ENCODE results near the gene CGNL1.

Gene CGNL1

DNA sequence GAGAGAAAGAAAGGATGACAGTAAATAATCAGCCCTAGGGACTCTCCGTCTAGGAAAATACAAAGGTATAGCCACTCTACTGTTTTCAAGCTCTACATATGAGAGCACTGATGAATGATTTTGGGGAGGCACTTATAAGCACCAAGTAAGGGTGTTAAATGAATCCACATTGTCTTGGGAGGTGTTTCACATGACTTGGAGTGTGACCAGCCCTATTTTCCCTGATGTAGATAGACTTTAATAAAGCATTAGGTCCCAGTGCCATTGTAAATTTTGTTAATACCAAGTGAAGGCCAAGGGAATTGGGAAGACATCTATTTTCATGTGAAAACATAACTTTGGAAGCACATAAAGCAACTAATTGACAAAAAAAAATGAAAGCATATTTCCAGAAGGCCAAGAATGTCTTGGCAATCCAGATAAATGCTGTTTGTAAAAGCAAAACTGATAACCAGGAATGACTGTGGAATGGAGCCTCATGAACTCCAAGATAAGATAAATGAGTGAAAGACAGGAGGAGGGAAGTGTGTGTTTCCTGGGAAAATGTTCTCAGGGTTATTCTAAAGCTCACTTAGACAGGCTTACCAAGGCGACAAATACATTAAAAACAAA is 119.4 kb downstream of the CGNL1 start:
- ChIA-PET POLR2A (no interaction called here), CTCF (interaction anchor here (0.7 kb wide), 1 partner anchor 18 kb away, joined by 3 read pairs; no protein-coding TSS in a partner anchor)

DNA sequence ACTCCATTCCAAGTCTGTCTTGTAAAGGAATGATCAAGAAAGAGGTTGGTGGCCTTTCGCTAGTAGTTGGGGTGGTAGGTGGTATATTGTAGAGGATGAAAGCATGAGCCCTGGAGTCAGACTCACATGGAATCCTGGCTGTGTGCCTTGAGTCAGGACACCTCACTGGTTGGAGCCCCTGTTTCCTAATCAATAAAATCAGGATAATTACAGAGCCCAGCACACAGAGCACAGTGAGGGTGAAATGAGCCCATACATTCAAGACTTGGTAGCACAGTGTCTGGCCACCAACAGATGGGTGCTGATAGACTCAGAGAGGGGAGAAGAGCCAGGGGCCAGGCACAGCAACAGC is 120.3 kb downstream of the CGNL1 start:
- TF ChIP-seq ZNF416 (tag by site-specific recombination; IDR thresholded peaks at IDR 0.05) (no peak), KLF8 (tag by site-specific recombination; IDR thresholded peaks at IDR 0.05) (no peak), GLIS2 (tag by site-specific recombination; IDR thresholded peaks at IDR 0.05) (no peak), ZBTB17 (tag by site-specific recombination; IDR thresholded peaks at IDR 0.05) (no peak), ZNF529 (tag by site-specific recombination; IDR thresholded peaks at IDR 0.05; ENCODE audit: insufficient replicate concordance) (no peak), ZNF221 (tag by site-specific recombination; IDR thresholded peaks at IDR 0.05; ENCODE audit: borderline replicate concordance) (no peak), ZFP41 (tag by site-specific recombination; IDR thresholded peaks at IDR 0.05; ENCODE audit: borderline replicate concordance) (no peak), ZNF132 (tag by site-specific recombination; IDR thresholded peaks at IDR 0.05; ENCODE audit: borderline replicate concordance) (no peak), ZNF146 (tag by site-specific recombination; IDR thresholded peaks at IDR 0.05) (no peak), HOXC10 (CRISPR knock-in tag; IDR thresholded peaks at IDR 0.05) (no peak), ZNF202 (tag by site-specific recombination; IDR thresholded peaks at IDR 0.05; ENCODE audit: borderline replicate concordance) (no peak), ZFHX2 (tag by site-specific recombination; conservative IDR thresholded peaks at IDR 0.05) (no peak), ZNF239 (tag by site-specific recombination; IDR thresholded peaks at IDR 0.05) (no peak), ZNF394 (tag by site-specific recombination; IDR thresholded peaks at IDR 0.05; ENCODE audit: borderline replicate concordance) (no peak), IKZF3 (tag by site-specific recombination; IDR thresholded peaks at IDR 0.05) (no peak), ZNF530 (tag by site-specific recombination; IDR thresholded peaks at IDR 0.05; ENCODE audit: low read depth) (no peak)
- TF ChIP-seq, protein P1, sequence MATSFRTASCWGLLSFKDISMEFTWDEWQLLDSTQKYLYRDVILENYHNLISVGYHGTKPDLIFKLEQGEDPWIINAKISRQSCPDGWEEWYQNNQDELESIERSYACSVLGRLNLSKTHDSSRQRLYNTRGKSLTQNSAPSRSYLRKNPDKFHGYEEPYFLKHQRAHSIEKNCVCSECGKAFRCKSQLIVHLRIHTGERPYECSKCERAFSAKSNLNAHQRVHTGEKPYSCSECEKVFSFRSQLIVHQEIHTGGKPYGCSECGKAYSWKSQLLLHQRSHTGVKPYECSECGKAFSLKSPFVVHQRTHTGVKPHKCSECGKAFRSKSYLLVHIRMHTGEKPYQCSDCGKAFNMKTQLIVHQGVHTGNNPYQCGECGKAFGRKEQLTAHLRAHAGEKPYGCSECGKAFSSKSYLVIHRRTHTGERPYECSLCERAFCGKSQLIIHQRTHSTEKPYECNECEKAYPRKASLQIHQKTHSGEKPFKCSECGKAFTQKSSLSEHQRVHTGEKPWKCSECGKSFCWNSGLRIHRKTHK (tag by site-specific recombination; IDR thresholded peaks at IDR 0.05): no peak
- ChIA-PET CTCF (no interaction called here), POLR2A (no interaction called here)

More for the DNA sequence above, 119.4 kb downstream of the CGNL1 start:
- no peaks in the 10 kb centered on the region for H3K9me3 ChIP-seq (ENCODE audit: control insufficient read depth, insufficient read depth, low read depth, low read length)
- no peak overlapping the region for H3K4me3 ChIP-seq (ENCODE audit: low read depth, low read length)
- no peaks in the 10 kb centered on the region for H3K4me1 ChIP-seq (ENCODE audit: control insufficient read depth, insufficient read depth, low read length)
- H3K27ac ChIP-seq (ENCODE audit: extremely low read depth, low read depth, low read length): no peak overlapping the region
- no peaks in the 10 kb centered on the region for H3K36me3 ChIP-seq (ENCODE audit: control insufficient read depth in 2 of 2, insufficient read depth in 1 of 2, low read length in 2 of 2)
- TF ChIP-seq ZNF292 (tag by site-specific recombination; IDR thresholded peaks at IDR 0.05; ENCODE audit: borderline replicate concordance, low read depth) (no peak), ZBTB7A (tag by site-specific recombination; IDR thresholded peaks at IDR 0.05; ENCODE audit: low read depth) (no peak), ZNF146 (tag by site-specific recombination; IDR thresholded peaks at IDR 0.05) (no peak), SETDB1 (IDR thresholded peaks at IDR 0.05; ENCODE audit: insufficient read length, low read length) (no peak), ZNF514 (tag by site-specific recombination; IDR thresholded peaks at IDR 0.05) (no peak), SCRT1 (tag by site-specific recombination; IDR thresholded peaks at IDR 0.05; ENCODE audit: borderline replicate concordance) (no peak)
- TF ChIP-seq, protein P2, sequence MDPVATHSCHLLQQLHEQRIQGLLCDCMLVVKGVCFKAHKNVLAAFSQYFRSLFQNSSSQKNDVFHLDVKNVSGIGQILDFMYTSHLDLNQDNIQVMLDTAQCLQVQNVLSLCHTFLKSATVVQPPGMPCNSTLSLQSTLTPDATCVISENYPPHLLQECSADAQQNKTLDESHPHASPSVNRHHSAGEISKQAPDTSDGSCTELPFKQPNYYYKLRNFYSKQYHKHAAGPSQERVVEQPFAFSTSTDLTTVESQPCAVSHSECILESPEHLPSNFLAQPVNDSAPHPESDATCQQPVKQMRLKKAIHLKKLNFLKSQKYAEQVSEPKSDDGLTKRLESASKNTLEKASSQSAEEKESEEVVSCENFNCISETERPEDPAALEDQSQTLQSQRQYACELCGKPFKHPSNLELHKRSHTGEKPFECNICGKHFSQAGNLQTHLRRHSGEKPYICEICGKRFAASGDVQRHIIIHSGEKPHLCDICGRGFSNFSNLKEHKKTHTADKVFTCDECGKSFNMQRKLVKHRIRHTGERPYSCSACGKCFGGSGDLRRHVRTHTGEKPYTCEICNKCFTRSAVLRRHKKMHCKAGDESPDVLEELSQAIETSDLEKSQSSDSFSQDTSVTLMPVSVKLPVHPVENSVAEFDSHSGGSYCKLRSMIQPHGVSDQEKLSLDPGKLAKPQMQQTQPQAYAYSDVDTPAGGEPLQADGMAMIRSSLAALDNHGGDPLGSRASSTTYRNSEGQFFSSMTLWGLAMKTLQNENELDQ (tag by site-specific recombination; IDR thresholded peaks at IDR 0.05; ENCODE audit: low read depth): no peak

More for the DNA sequence above, 120.3 kb downstream of the CGNL1 start:
- H3K4me1 ChIP-seq (ENCODE audit: control insufficient read depth, insufficient read depth, low read length): no peaks in the 10 kb centered on the region
- no peaks in the 10 kb centered on the region for H3K9me3 ChIP-seq (ENCODE audit: control insufficient read depth, insufficient read depth, low read depth, low read length)
- no peak overlapping the region for H3K27ac ChIP-seq (ENCODE audit: extremely low read depth, low read depth, low read length)
- no peak overlapping the region for H3K4me3 ChIP-seq (ENCODE audit: low read depth, low read length)
- no peaks in the 10 kb centered on the region for H3K36me3 ChIP-seq (ENCODE audit: control insufficient read depth in 2 of 2, insufficient read depth in 1 of 2, low read length in 2 of 2)
